Left renal cortex interstitium (tissue), 4 donors: ENCODE results near the gene ST14. TPM values are rescaled to one million over a fixed set of nuclear protein-coding genes. Genes with fewer than 3 reads are reported as not detected.

Source experiments
- DNase-seq, 4 donors: peaks; one replicate each; pipeline ENCODE4 v3.0.0-alpha.2; 2013; ENCODE audit warnings: low read depth in 4 of 4, low spot score in 2 of 4, missing footprints in 1 of 4
- polyA plus RNA-seq, 4 donors: library from polyadenylated mRNA; unstranded; fragments of 120-200 nt; gene quantifications; one replicate each; pipeline ENCODE4 v1.2.1, GENCODE V29; 2013; ENCODE audit not compliant: insufficient read length in 4 of 4

Gene ST14
- polyA plus RNA-seq, 4 donors, result 28.1 to 39.9 (median 34.1) TPM

- DNase-seq, result no peak
Observed at GRCh38 chr11:130203766-130204702, 44.5 kb downstream of the ST14 start.

DNA sequence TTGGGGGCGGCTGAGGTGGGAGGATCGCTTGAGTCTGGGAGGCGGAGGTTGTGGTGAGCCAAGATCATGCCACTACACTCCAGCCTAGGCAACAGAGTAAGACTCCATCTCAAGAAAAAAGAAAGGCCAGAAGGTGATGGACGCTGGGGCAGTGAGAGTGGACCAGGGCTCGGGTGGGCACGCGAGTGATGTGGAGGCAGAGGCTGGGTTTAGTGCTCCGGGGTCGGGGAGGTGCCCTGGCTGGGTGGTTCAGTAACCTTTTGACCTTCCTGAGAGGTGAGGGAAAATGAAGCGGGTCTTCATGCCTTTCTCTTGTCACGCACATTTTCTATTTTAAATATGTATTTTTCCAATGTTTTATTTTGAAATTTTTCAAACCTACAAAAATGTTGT, 45.1 kb downstream of the ST14 start:
- no peak for DNase-seq

DNA sequence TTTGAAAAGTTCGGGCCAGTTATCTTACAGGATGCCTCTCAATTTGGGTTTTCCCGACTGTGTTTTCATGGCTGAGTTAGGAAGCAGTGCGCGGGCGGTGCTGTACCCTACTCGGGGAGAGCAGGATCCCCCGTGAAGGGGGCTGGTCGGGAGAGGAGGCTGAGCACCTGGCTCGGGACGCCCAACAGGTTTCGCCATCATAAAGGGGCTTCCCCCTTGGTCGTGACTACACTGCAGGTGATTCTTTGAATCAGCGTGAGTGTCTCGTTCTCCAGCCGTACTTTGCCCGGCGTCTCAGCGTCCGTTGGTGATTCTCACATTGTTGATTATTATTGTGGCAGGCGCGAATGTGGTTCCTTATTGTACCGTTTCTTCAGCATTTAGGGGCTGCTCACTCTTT, 46.6 kb downstream of the ST14 start:
- DNase-seq, result no peak

- no peak for DNase-seq
Observed at GRCh38 chr11:130208241-130209127, 48.9 kb downstream of the ST14 start.

DNA sequence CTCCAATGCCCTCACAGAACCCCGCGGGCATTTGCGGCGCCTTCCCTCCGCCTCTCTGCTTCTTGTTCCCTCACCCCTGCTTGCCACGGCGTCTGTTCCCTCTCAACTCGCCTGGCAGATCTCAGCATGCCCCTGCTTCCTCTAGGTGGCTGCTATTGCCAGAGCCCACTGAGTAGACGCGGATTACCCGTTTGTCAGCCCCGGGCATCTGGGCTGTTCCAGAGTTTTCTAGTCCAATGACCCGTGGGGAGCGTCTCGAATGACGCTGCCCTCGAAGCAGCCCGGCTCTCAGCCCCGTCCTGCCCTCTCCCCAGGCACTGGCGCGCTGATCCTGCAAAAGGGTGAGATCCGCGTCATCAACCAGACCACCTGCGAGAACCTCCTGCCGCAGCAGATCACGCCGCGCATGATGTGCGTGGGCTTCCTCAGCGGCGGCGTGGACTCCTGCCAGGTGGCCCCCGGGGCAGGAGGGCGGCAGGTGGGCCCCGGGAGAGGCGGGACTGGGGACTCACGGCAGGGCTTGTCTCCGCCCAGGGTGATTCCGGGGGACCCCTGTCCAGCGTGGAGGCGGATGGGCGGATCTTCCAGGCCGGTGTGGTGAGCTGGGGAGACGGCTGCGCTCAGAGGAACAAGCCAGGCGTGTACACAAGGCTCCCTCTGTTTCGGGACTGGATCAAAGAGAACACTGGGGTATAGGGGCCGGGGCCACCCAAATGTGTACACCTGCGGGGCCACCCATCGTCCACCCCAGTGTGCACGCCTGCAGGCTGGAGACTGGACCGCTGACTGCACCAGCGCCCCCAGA, 49.7 kb downstream of the ST14 start:
- peak in 3 of 4 donors; percentile 22 to 26 (median 23) for DNase-seq

DNA sequence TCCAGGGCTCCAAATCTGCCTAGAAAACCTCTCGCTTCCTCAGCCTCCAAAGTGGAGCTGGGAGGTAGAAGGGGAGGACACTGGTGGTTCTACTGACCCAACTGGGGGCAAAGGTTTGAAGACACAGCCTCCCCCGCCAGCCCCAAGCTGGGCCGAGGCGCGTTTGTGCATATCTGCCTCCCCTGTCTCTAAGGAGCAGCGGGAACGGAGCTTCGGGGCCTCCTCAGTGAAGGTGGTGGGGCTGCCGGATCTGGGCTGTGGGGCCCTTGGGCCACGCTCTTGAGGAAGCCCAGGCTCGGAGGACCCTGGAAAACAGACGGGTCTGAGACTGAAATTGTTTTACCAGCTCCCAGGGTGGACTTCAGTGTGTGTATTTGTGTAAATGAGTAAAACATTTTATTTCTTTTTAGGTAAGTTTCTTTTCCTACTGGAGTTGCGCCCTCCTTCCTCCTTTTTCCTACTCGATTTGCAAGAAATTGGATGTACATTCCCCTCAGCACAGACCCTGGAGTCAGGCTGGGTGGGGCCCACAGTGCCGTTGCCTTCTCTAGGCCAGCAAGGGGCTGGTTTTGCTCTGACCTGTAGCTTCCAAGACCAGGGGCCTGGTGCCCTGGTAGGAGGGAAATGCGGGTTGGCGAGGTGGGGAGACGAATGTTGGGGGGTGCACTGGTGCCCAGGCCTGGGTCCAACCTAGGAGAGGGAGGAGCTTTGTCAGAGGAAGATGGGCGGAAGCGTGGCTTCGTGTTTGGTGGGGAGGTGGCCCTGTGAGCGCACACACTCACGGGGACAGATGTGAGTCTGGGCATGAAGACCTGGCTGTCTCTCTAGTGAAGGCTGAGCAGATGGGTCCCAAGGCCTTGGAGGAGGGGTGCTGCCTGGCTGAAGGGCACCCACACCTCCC, 50.6 kb downstream of the ST14 start:
- no peak for DNase-seq

GRCh38 chr11:130211144-130211543, 51.6 kb downstream of the ST14 start:
- DNase-seq, result no peak

DNA sequence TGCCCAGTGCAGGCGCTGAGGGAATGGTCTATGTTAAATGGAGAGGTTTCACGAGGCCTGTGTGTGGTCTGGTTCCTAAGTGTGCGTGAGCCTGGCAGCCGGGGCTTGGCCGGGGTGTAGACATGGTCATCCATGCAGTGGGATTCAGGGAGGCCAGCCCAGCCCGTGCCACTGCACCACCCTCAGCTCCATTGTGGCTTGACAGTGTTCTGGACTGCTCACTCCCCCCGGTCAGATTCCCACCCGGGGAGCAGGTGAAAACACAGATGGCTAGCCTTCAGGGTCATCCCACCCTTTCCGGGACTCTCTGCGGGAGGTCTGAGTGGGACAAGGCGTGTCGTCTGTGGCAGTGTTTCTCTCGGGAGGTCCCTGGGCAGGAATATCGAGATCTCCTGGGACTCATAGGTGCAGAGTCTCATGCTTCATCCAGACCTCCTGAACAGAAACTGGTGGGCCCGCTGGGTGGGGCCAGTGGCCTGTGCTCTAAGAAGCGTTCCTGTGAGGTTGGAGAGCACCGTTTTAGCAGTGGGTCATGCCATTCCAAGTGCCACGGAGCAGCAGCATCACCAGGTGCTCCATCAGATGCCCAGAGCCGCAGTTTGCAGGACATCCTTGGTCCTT, 52.3 kb downstream of the ST14 start:
- DNase-seq, result no peak

- no peak for DNase-seq
Observed at GRCh38 chr11:130212431-130212961, 52.9 kb downstream of the ST14 start.

- peak in 3 of 4 donors; percentile 28 to 41 (median 37) for DNase-seq
Observed at GRCh38 chr11:130213143-130213978, 53.8 kb downstream of the ST14 start.

- DNase-seq, result no peak
Observed at GRCh38 chr11:130213979-130214281, 54.3 kb downstream of the ST14 start.

- no peak for DNase-seq
Observed at GRCh38 chr11:130214861-130215530, 55.4 kb downstream of the ST14 start.

- DNase-seq, result no peak
Observed at GRCh38 chr11:130215531-130216220, 56.1 kb downstream of the ST14 start.

DNA sequence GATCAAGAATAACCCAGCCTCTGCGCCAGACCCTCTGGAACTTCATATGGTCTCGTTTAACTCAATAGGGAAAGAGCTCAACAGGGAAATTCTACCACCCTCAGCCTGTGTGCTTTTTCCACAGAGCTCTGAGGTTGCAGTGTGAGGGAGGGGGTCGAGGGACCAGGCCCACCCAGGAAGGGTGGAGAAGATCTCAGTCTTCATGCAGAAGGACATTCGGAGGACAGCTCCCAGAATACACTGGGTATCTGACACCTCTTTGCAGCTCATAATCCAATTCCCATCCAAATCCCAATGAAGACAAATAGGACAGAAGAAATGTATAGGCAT, 56.6 kb downstream of the ST14 start:
- DNase-seq, result no peak

GRCh38 chr11:130216591-130217132, 57.1 kb downstream of the ST14 start:
- DNase-seq, result no peak

DNA sequence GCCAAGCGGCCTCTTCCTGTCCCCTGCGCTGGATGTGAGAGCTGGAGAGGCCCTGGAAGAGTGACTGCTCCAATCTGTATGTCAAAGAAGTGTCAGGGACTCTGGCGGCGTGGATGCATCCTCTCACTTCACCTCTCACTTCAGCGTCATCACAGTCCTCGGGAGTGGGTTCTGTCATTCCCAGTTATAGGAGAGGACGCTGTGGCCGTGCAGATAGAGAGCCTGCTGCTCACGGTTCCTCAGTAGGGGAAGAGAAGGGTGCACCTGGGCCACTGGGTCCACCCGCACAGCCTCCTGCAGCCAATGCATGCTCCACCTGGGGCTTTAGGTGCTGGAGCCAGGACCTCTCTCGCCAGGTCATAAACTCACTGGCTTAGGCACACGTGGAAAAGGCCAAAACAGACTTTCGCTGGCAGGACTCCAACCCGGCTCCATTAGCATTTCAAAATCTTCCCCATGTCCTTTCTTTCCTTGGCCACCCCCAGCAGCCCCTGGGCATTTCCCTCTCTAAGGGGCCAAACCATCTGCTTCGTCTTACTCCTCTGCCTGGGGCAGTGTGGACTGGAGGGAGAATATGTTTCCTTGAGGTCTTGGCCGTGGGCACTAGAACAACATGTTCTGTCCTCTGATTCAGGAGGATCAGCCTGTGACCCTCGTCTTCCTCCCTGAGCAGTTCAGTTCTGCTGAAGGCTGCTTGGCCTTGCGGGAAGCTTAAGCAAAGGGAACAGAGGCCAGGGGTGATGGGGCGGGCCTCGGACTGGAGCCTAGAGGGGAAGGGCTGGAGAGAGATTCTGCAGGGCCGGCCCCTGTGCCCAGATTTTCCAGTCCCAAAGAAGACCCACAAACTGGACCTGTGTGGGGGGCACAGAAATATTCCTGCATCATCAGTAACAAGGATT, 57.8 kb downstream of the ST14 start:
- no peak for DNase-seq
